Breast epithelium (tissue), 4 donors: Measurements from ENCODE around the gene RSU1. TPM values are rescaled to one million over a fixed set of nuclear protein-coding genes. Genes with fewer than 3 reads are reported as not detected.
"Not testable (repeated sequence)": the region's sequence is repeated elsewhere in the genome, so short reads cannot be mapped to it uniquely, and the experiment has no call there.

Source experiments
- DNase-seq, 2 donors: peaks; one replicate each; pipeline ENCODE4 v3.0.0-alpha.2; 2019; ENCODE audit warnings: low spot score in 2 of 2
- H3K27ac ChIP-seq, 2 donors: fragments of 200-600 bp; sonication (generic) in 1 of 2; one replicate each; pipeline ENCODE4 v1.5.1; 2016 to 2019; ENCODE audit warnings: mild to moderate bottlenecking in 1 of 2
- H3K27me3 ChIP-seq, 2 donors: fragments of 200-600 bp; sonication (generic) in 1 of 2; one replicate each; pipeline versions ENCODE4 v1.5.1 to v1.6.0; 2017 to 2019; ENCODE audit warnings: control low read depth in 1 of 2, mild to moderate bottlenecking in 1 of 2
- H3K36me3 ChIP-seq: fragments of 200-600 bp; one replicate; pipeline ENCODE4 v1.5.1; 2019
- H3K4me1 ChIP-seq, 2 donors: fragments of 200-600 bp; sonication (generic); one replicate each; pipeline ENCODE4 v1.5.1; 2016 to 2019; ENCODE audit warnings: control low read depth in 1 of 2
- H3K4me3 ChIP-seq, 3 donors: fragments of 200-600 bp; sonication (generic); 1 replicate in 2 of 3; 2 replicates in 1 of 3; pipeline ENCODE4 v1.5.1; 2016 to 2019; ENCODE audit warnings: mild to moderate bottlenecking in 3 of 3, moderate library complexity in 2 of 3
- H3K9me3 ChIP-seq, 2 donors: fragments of 200-600 bp; sonication (generic) in 1 of 2; one replicate each; pipeline ENCODE4 v1.5.1; 2016 to 2019; ENCODE audit warnings: control low read depth in 1 of 2
- CTCF ChIP-seq, 3 donors: fragments of 450-650 bp; IDR thresholded peaks; one replicate each; pipeline ENCODE4 v1.5.1; 2016 to 2017; ENCODE audit warnings: antibody characterized with exemption in 3 of 3, mild to moderate bottlenecking in 3 of 3, moderate library complexity in 3 of 3
- POLR2A ChIP-seq: fragments of 450-650 bp; IDR thresholded peaks from one replicate; pipeline ENCODE4 v1.6.1; 2016; ENCODE audit warnings: antibody characterized with exemption, mild to moderate bottlenecking, moderate library complexity
- POLR2AphosphoS5 ChIP-seq, 3 donors: sonication (generic); formaldehyde crosslinking; IDR thresholded peaks; one replicate each; pipeline ENCODE4 v1.6.1; 2017; ENCODE audit warnings: antibody characterized with exemption in 3 of 3
- intact Hi-C: fragments of 100-400 bp; cut with DNase I; formaldehyde crosslinking; loops from one replicate; pipeline ENCODE4 v1.15.1; 2023; ENCODE audit warnings: low total_unique reads
- total RNA-seq, 3 donors: library from RNA; depleted of rRNA; stranded (reverse); fragments of >200 nt; gene quantifications; one replicate each; pipeline ENCODE4 v1.1.0, GENCODE V29; 2016

The RSU1 gene
- total RNA-seq, 3 donors from 2014 or later = 60.9 to 74.1 (median 63.6) TPM

GRCh38 chr10:16843252-16843870 is 26.1 kb upstream of the RSU1 start:
- TF ChIP-seq CTCF (IDR thresholded peaks at IDR 0.05) (peak in 2 of 3 donors; percentile 57 to 74), POLR2AphosphoS5 (IDR thresholded peaks at IDR 0.05) (no peak)
- Histone ChIP-seq H3K4me3 (no peak overlapping the region), H3K4me1 (no peaks in the 10 kb centered on the region), H3K36me3 (no peaks in the 10 kb centered on the region), H3K27me3 (no peaks in the 10 kb centered on the region), H3K27ac (no peak overlapping the region), H3K9me3 (no peaks in the 10 kb centered on the region)
- intact Hi-C loops = loop anchor here (5.0 kb wide), 1 partner anchor 419 kb away; no protein-coding TSS in a partner anchor
- no peak for DNase-seq

- TF ChIP-seq CTCF (IDR thresholded peaks at IDR 0.05) (no peak), POLR2AphosphoS5 (IDR thresholded peaks at IDR 0.05) (no peak), POLR2A (no peak)
- Histone ChIP-seq H3K4me3 (no peak overlapping the region), H3K27ac (no peak overlapping the region), H3K9me3 (no peaks in the 10 kb centered on the region), H3K27me3 (no peaks in the 10 kb centered on the region), H3K4me1 (no peaks in the 10 kb centered on the region), H3K36me3 (no peaks in the 10 kb centered on the region)
- DNase-seq = no peak
- intact Hi-C loops = no loop called here
These were observed 18.0 kb upstream of the RSU1 start for GRCh38 chr10:16835228-16835627.

GRCh38 chr10:16832351-16833080 is 15.3 kb upstream of the RSU1 start:
- TF ChIP-seq POLR2A (no peak), POLR2AphosphoS5 (IDR thresholded peaks at IDR 0.05) (peak in 1 of 3 donors; percentile 51)
- peak overlapping the region in 1 of 3 donors; percentile 4 for H3K4me3 ChIP-seq
- H3K36me3 ChIP-seq = no peaks in the 10 kb centered on the region
- DNase-seq = peak; percentile 60 to 79
- H3K27ac ChIP-seq = peak overlapping the region; percentile 89 to 93
- H3K9me3 ChIP-seq = no peaks in the 10 kb centered on the region
- intact Hi-C loops = no loop called here
- no peaks in the 10 kb centered on the region for H3K4me1 ChIP-seq
- no peaks in the 10 kb centered on the region for H3K27me3 ChIP-seq

DNA sequence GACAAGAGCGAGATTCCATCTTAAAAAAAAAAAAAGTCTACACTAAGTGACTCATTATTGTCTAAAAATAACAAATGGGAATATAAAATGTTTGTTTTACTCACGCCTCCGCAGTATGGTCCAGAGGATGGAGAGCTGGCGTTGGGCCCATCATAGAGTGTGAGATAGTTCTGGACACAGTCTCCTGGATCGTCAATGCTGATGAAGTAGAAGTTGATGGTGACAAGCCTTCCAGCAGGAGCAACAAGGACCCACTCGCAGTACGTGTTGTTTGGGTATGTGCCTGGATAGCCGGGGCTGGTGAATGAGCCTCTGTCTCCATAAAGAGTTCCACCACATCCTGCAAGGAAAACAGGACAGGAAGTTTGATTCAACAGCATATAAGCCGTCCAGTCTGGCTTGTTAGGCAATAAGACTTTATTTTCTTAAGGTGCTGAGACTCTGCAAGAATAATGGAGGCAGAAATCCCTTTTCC is 11.5 kb upstream of the RSU1 start:
- DNase-seq = no peak
- H3K4me3 ChIP-seq = no peak overlapping the region
- no peaks in the 10 kb centered on the region for H3K36me3 ChIP-seq
- TF ChIP-seq POLR2A (no peak), CTCF (IDR thresholded peaks at IDR 0.05) (no peak), POLR2AphosphoS5 (IDR thresholded peaks at IDR 0.05) (no peak)
- H3K4me1 ChIP-seq = no peaks in the 10 kb centered on the region
- intact Hi-C loops = no loop called here
- H3K9me3 ChIP-seq = no peaks in the 10 kb centered on the region
- no peaks in the 10 kb centered on the region for H3K27me3 ChIP-seq
- H3K27ac ChIP-seq = no peak overlapping the region

DNA sequence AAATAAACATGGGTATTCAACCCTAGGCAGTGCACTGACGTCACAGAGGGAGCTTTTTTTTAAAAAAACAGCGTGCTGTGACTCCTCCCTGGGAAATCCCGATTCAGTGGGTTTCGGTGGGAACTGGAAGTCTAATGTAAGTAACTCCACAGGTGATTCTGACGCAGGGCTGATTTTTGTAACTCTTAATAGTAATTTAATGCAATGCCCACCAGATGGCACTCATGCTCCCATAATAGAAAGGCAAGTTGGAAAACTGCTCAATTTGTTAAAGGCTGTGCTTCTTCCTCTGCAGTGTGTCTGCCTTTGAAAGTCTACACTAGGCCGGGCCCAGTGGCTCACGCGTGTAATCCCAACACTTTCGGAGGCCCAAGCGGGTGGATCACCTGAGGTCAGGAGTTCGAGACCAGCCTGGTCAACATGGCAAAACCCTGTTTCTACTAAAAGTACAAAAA is 10.9 kb upstream of the RSU1 start:
- peaks cover 0 to 1% of the 10 kb centered on the region in 2 donors for H3K9me3 ChIP-seq
- H3K4me1 ChIP-seq = no peaks in the 10 kb centered on the region
- H3K4me3 ChIP-seq = no peak overlapping the region
- DNase-seq = no peak
- TF ChIP-seq POLR2A (no peak), CTCF (IDR thresholded peaks at IDR 0.05) (peak; percentile 38 to 75 (median 41)), POLR2AphosphoS5 (IDR thresholded peaks at IDR 0.05) (no peak)
- H3K27ac ChIP-seq = no peak overlapping the region
- no peaks in the 10 kb centered on the region for H3K36me3 ChIP-seq
- intact Hi-C loops = no loop called here
- H3K27me3 ChIP-seq = no peaks in the 10 kb centered on the region

GRCh38 chr10:16827474-16827873 is 10.2 kb upstream of the RSU1 start:
- H3K4me1 ChIP-seq, H3K36me3 ChIP-seq, DNase-seq, H3K27me3 ChIP-seq, H3K9me3 ChIP-seq, H3K27ac ChIP-seq, intact Hi-C loops, H3K4me3 ChIP-seq: not testable (repeated sequence)
